ENCODE measurements around the gene CTNNAL1.

DNA sequence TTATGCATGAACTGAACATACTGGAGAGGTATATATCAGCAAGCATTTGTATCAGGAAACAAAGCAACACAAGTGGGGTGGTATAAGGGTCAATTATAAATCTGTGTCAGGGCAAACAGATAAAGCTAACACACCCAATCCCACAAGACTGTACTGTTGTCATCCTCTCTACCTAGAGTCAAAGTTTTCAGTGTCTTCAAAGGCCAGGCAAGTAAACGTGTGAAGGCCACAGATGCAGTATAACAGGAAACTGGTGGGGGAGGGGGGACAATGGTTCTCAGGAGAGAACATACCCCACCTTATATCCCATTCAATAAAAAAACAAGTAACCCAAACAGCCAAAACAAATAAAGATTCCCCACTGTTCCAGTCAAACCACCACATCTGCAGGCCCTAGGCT is 101.5 kb downstream of the CTNNAL1 start:
- TF ChIP-seq, protein P1, sequence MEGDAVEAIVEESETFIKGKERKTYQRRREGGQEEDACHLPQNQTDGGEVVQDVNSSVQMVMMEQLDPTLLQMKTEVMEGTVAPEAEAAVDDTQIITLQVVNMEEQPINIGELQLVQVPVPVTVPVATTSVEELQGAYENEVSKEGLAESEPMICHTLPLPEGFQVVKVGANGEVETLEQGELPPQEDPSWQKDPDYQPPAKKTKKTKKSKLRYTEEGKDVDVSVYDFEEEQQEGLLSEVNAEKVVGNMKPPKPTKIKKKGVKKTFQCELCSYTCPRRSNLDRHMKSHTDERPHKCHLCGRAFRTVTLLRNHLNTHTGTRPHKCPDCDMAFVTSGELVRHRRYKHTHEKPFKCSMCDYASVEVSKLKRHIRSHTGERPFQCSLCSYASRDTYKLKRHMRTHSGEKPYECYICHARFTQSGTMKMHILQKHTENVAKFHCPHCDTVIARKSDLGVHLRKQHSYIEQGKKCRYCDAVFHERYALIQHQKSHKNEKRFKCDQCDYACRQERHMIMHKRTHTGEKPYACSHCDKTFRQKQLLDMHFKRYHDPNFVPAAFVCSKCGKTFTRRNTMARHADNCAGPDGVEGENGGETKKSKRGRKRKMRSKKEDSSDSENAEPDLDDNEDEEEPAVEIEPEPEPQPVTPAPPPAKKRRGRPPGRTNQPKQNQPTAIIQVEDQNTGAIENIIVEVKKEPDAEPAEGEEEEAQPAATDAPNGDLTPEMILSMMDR (optimal IDR thresholded peaks at IDR 0.05 in 1 of 3, IDR thresholded peaks at IDR 0.05 in 1 of 3, conservative IDR thresholded peaks at IDR 0.05 in 1 of 3; ENCODE audit: extremely low read depth in 1 of 3, insufficient read depth in 2 of 3, low read length in 3 of 3), result no peak
- no peak for TF ChIP-seq EZH2 (IDR thresholded peaks at IDR 0.05; ENCODE audit: low read length)
